Endothelial cell of umbilical vein (primary cell): ENCODE measurements around the gene SULT1C3. TPM values are rescaled to one million over a fixed set of nuclear protein-coding genes. Genes with fewer than 3 reads are reported as not detected.

Source experiments
- BruUV-seq: library from RNA; stranded (reverse); fragments of 400-500 nt; replicated peaks from 2 replicates; lab custom pipeline; 2021; lab: Mats Ljungman, UMichigan
- CTCF ChIA-PET: fragments of 300-600, 350-600 bp; sonication (Branson Sonifier 250); formaldehyde crosslinking; loops from one replicate; lab custom pipeline; 2021; ENCODE audit warnings: antibody characterized with exemption, inconsistent platforms; lab: Charles Lee
- POLR2A ChIA-PET: fragments of 300-600, 350-600 bp; sonication (Branson Sonifier 250); formaldehyde crosslinking; loops from one replicate; lab custom pipeline; 2021; ENCODE audit warnings: antibody characterized with exemption, inconsistent platforms; lab: Charles Lee
- DNase-seq: peaks from one replicate; pipeline ENCODE4 v3.0.0-alpha.2; 2011; ENCODE audit warnings: low read depth, low spot score
- FAIRE-seq: peaks from 2 replicates; lab custom pipeline; 2011; peaks lifted over from hg19 to GRCh38; lab: Jason Lieb, UNC
- H2AFZ ChIP-seq: 2 replicates; pipeline ENCODE4 v1.6.0; 2012; ENCODE audit warnings: low read depth, low read length, control low read depth, inconsistent platforms
- H3K27ac ChIP-seq: 2 replicates; pipeline ENCODE4 v1.5.1; 2011; ENCODE audit warnings: low read depth, mild to moderate bottlenecking, control low read depth, low read length, moderate library complexity; ENCODE audit not compliant: insufficient read depth
- H3K27me3 ChIP-seq, 2 experiments: 2 replicates each; pipeline versions ENCODE4 v1.6.0 to v1.6.1; 2011; ENCODE audit warnings: low read length in 2 of 2, mixed read lengths in 1 of 2; ENCODE audit not compliant: control insufficient read depth in 2 of 2, insufficient read depth in 2 of 2
- H3K36me3 ChIP-seq, 2 experiments: 2 replicates in 1 of 2; 3 replicates in 1 of 2; pipeline ENCODE4 v1.5.1; 2011; ENCODE audit warnings: low read length in 2 of 2, mild to moderate bottlenecking in 1 of 2, moderate library complexity in 1 of 2; ENCODE audit not compliant: control insufficient read depth in 2 of 2, insufficient read depth in 2 of 2; ENCODE audit errors: extremely low read depth in 1 of 2
- H3K4me1 ChIP-seq: 3 replicates; pipeline ENCODE4 v1.5.1; 2011; ENCODE audit warnings: mild to moderate bottlenecking, low read length; ENCODE audit not compliant: control insufficient read depth, insufficient read depth; ENCODE audit errors: extremely low read depth
- H3K4me2 ChIP-seq: 2 replicates; pipeline ENCODE4 v1.6.1; 2011; ENCODE audit warnings: low read length, control low read depth, mixed read lengths; ENCODE audit not compliant: insufficient read depth
- H3K4me3 ChIP-seq, 3 experiments: fragments of 200-600 bp in 1 of 3; sonication (generic), shearing (Covaris generic) in 1 of 3; replicated peaks in 1 of 3; 2 replicates each; pipeline ENCODE4 v1.5.1; 2011 to 2016; ENCODE audit warnings: control low read depth in 3 of 3, low read length in 3 of 3, mild to moderate bottlenecking in 2 of 3, inconsistent platforms in 1 of 3, low read depth in 1 of 3, moderate library complexity in 1 of 3; ENCODE audit not compliant: insufficient read depth in 1 of 3
- H3K79me2 ChIP-seq: 2 replicates; pipeline ENCODE4 v1.6.0; 2012; ENCODE audit warnings: low read length, inconsistent platforms; ENCODE audit not compliant: control insufficient read depth, insufficient read depth
- H3K9ac ChIP-seq: replicated peaks from 2 replicates; pipeline ENCODE3; 2011; ENCODE audit warnings: low read length, control low read depth; ENCODE audit not compliant: insufficient read depth; ENCODE audit errors: extremely low read depth
- H3K9me1 ChIP-seq: replicated peaks from 3 replicates; pipeline ENCODE4 v1.6.0; 2011; ENCODE audit warnings: mild to moderate bottlenecking, low read length; ENCODE audit not compliant: control insufficient read depth, insufficient read depth; ENCODE audit errors: extremely low read depth
- H3K9me3 ChIP-seq: replicated peaks from 2 replicates; pipeline ENCODE4 v1.5.1; 2012; ENCODE audit warnings: low read length, inconsistent platforms; ENCODE audit not compliant: control insufficient read depth, insufficient read depth
- H4K20me1 ChIP-seq: replicated peaks from 2 replicates; pipeline ENCODE3; 2011; ENCODE audit warnings: mild to moderate bottlenecking, low read length; ENCODE audit not compliant: control insufficient read depth, insufficient read depth; ENCODE audit errors: extremely low read depth
- EZH2 ChIP-seq: IDR thresholded peaks from 2 replicates; pipeline ENCODE4 v1.6.1; 2012; ENCODE audit warnings: borderline replicate concordance, low read depth, mild to moderate bottlenecking, moderate library complexity, low read length, inconsistent platforms; ENCODE audit not compliant: severe bottlenecking
- FOS ChIP-seq: IDR thresholded peaks from 2 replicates; pipeline ENCODE4 v1.6.1; 2011; ENCODE audit warnings: mild to moderate bottlenecking, low read length, moderate library complexity, borderline replicate concordance; ENCODE audit not compliant: insufficient read depth
- GATA2 ChIP-seq: IDR thresholded peaks from 2 replicates; pipeline ENCODE4 v1.7.0; 2011; ENCODE audit warnings: low read depth, mild to moderate bottlenecking, moderate library complexity, mixed read lengths, low read length; ENCODE audit not compliant: insufficient read length, insufficient read depth
- JUN ChIP-seq: IDR thresholded peaks from 2 replicates; pipeline ENCODE4 v1.6.1; 2011; ENCODE audit warnings: borderline replicate concordance, low read depth; ENCODE audit not compliant: insufficient read length, insufficient read depth
- MYC ChIP-seq: IDR thresholded peaks from one replicate; pipeline ENCODE4 v1.6.1; 2011; ENCODE audit warnings: mild to moderate bottlenecking, low read depth, low read length
- POLR2A ChIP-seq: IDR thresholded peaks from 2 replicates; pipeline ENCODE4 v1.6.1; 2012; ENCODE audit warnings: low read depth, mild to moderate bottlenecking, control low read depth, low read length
- POLR2AphosphoS5 ChIP-seq: IDR thresholded peaks from 2 replicates; pipeline ENCODE4 v1.6.1; 2012; ENCODE audit warnings: low read depth, mild to moderate bottlenecking, control low read depth, low read length, moderate library complexity; ENCODE audit not compliant: insufficient read depth
- dilution Hi-C: fragments of 300-500 bp; cut with MboI; formaldehyde crosslinking; loops from one replicate; pipeline ENCODE4 v1.15.0; 2019; ENCODE audit warnings: low sequenced_read_pairs; ENCODE audit not compliant: extremely low pct_ligation_motif_present
- intact Hi-C: fragments of 100-400 bp; cut with micrococcal nuclease; formaldehyde crosslinking; loops from one replicate; pipeline ENCODE4 v1.10.0; 2022
- polyA plus RNA-seq, 4 experiments: library from polyadenylated mRNA; depleted of rRNA in 3 of 4; stranded (reverse) in 3 of 4; unstranded in 1 of 4; fragments of >200 nt; gene quantifications; 2 replicates each; pipeline versions ENCODE4 v1.2.1 to v1.2.3, GENCODE V29; 2011 to 2012; ENCODE audit warnings: missing spikeins in 1 of 4
- total RNA-seq: library from RNA; stranded (reverse); gene quantifications from 2 replicates; pipeline ENCODE4 v1.2.3, GENCODE V29; 2021
- TF ChIP-seq, protein P1 (sequence below), 2 donors: IDR thresholded peaks; 1 replicate in 1 of 2; 2 replicates in 1 of 2; pipeline ENCODE4 v1.5.1; 2011; ENCODE audit warnings: low read length in 2 of 2, mild to moderate bottlenecking in 2 of 2, moderate library complexity in 2 of 2, control low read depth in 1 of 2, inconsistent platforms in 1 of 2, low read depth in 1 of 2; ENCODE audit not compliant: insufficient read depth in 1 of 2; ENCODE audit errors: extremely low read depth in 1 of 2
- TF ChIP-seq, protein P2 (sequence below): IDR thresholded peaks from 2 replicates; pipeline ENCODE4 v1.6.1; 2011; ENCODE audit not compliant: insufficient read depth, insufficient read length

Gene SULT1C3
- total and polyA plus RNA-seq, 2 donors (not counting 3 experiments of a cell fraction or from before 2014, with no cell fraction given), result not detected

DNA sequence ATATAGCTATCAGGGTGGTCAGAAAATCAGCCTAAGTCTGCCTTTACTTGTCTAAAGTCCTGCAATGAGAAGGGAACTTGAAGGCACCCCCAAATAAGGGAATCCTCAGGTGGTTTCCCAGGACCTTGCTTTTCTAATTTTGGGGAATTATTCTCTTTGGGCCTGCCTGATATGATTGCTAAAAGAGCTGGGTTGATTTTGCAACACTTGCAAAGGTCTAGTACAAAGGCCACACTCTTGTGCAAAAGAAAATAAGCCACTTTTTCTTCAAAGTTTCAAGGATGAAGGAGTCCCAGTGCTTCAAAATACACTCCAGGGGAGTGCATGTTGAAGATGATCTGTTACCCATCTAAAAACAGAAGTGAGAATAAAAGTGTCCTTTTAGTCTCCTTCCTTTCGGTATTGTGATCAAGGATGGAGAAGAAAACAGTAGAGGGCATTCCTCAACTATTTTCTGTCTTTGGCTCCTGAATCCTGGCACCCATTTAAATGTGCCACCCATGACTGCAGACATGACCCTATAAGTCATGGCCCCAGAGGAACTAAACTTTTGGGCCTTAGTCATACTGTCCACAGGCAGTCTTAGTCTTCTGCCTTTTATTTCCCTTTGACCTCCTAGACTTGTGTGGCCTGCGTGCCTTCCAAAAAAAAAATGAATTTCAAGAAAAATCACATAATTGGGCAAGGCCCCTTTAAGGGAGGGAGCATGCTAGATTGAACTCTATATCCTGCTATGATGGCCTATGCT is 5.1 kb downstream of the SULT1C3 start:
- dilution Hi-C loops, result no loop called here
- no TSS peak for BruUV-seq
- no peak for FAIRE-seq

More for the DNA sequence above, 5.1 kb downstream of the SULT1C3 start:
- intact Hi-C loops, result no loop called here
- Histone ChIP-seq H3K4me1 (no peaks in the 10 kb centered on the region), H3K9me3 (no peaks in the 10 kb centered on the region), H3K4me3 (no peak overlapping the region), H3K36me3 (no peaks in the 10 kb centered on the region), H3K4me2 (no peak overlapping the region), H4K20me1 (no peaks in the 10 kb centered on the region), H3K27ac (no peak overlapping the region), H2AFZ (no peak overlapping the region), H3K27me3 (no peaks in the 10 kb centered on the region), H3K9me1 (no peaks in the 10 kb centered on the region), H3K79me2 (no peaks in the 10 kb centered on the region), H3K9ac (no peak overlapping the region)
- ChIA-PET CTCF (no interaction called here), POLR2A (no interaction called here)
- TF ChIP-seq POLR2AphosphoS5, result no peak
- TF ChIP-seq, protein P1, sequence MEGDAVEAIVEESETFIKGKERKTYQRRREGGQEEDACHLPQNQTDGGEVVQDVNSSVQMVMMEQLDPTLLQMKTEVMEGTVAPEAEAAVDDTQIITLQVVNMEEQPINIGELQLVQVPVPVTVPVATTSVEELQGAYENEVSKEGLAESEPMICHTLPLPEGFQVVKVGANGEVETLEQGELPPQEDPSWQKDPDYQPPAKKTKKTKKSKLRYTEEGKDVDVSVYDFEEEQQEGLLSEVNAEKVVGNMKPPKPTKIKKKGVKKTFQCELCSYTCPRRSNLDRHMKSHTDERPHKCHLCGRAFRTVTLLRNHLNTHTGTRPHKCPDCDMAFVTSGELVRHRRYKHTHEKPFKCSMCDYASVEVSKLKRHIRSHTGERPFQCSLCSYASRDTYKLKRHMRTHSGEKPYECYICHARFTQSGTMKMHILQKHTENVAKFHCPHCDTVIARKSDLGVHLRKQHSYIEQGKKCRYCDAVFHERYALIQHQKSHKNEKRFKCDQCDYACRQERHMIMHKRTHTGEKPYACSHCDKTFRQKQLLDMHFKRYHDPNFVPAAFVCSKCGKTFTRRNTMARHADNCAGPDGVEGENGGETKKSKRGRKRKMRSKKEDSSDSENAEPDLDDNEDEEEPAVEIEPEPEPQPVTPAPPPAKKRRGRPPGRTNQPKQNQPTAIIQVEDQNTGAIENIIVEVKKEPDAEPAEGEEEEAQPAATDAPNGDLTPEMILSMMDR (IDR thresholded peaks at IDR 0.05; ENCODE audit: extremely low read depth in 1 of 2, insufficient read depth in 1 of 2, low read depth in 1 of 2, low read length in 2 of 2), result no peak
- TF ChIP-seq GATA2, result no peak
- no peak for TF ChIP-seq FOS
- TF ChIP-seq POLR2A, result no peak
- no peak for TF ChIP-seq MYC
- TF ChIP-seq EZH2, result no peak
- TF ChIP-seq, protein P2, sequence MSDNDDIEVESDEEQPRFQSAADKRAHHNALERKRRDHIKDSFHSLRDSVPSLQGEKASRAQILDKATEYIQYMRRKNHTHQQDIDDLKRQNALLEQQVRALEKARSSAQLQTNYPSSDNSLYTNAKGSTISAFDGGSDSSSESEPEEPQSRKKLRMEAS, result no peak
- no peak for TF ChIP-seq JUN
- DNase-seq, result no peak
